SK-N-SH (cell line): ENCODE data around the gene CCL15. TPM values are rescaled to one million over a fixed set of nuclear protein-coding genes. Genes with fewer than 3 reads are reported as not detected.
"Not testable (repeated sequence)": the region's sequence is repeated elsewhere in the genome, so short reads cannot be mapped to it uniquely, and the experiment has no call there.

Source experiments
- CTCF ChIA-PET: fragments of 300-600, 350-600 bp; formaldehyde crosslinking; extraction: SDS; loops from one replicate; lab custom pipeline; 2021; lab: Yijun Ruan, JAX
- POLR2A ChIA-PET: fragments of 350-600 bp; sonication (Branson Sonifier 250); formaldehyde crosslinking; extraction: SDS; loops from one replicate; lab custom pipeline; 2020; ENCODE audit warnings: antibody characterized with exemption, inconsistent platforms; lab: Yijun Ruan, JAX
- DNase-seq: peaks from one replicate; pipeline ENCODE4 v3.0.0; 2012
- H2AFZ ChIP-seq: fragments of 200-600 bp; sonication (generic); 2 replicates; pipeline ENCODE4 v1.8.1; 2016; ENCODE audit warnings: antibody characterized with exemption, mild to moderate bottlenecking, low read depth
- H3F3A ChIP-seq: fragments of 200-600 bp; sonication (generic); replicated peaks from 2 replicates; pipeline ENCODE3; 2016; ENCODE audit warnings: antibody characterized with exemption, mild to moderate bottlenecking; ENCODE audit not compliant: insufficient read depth
- H3K27ac ChIP-seq, 2 experiments: fragments of 200-500 bp in 1 of 2; fragments of 200-600 bp in 1 of 2; sonication (Bioruptor generic) in 1 of 2; sonication (generic), shearing (Covaris generic) in 1 of 2; 2 replicates each; pipeline versions ENCODE4 v1.5.1 to v1.6.1; 2014 to 2016; ENCODE audit warnings: low read depth in 2 of 2, inconsistent platforms in 1 of 2, low read length in 1 of 2, mild to moderate bottlenecking in 1 of 2, mixed read lengths in 1 of 2
- H3K27me3 ChIP-seq: fragments of 200-600 bp; sonication (generic), shearing (Covaris generic); 2 replicates; pipeline ENCODE4 v1.6.1; 2016; ENCODE audit warnings: mixed run types; ENCODE audit not compliant: insufficient read depth
- H3K36me3 ChIP-seq, 2 experiments: fragments of 200-500 bp in 1 of 2; fragments of 200-600 bp in 1 of 2; sonication (Bioruptor generic) in 1 of 2; sonication (generic) in 1 of 2; replicated peaks in 1 of 2; 2 replicates each; pipeline versions ENCODE3 to v1.5.1; 2014 to 2016; ENCODE audit warnings: low read length in 1 of 2, mild to moderate bottlenecking in 1 of 2; ENCODE audit not compliant: insufficient read depth in 2 of 2, control insufficient read depth in 1 of 2
- H3K4me1 ChIP-seq, 2 experiments: fragments of 200-500 bp in 1 of 2; fragments of 200-600 bp in 1 of 2; sonication (Bioruptor generic) in 1 of 2; sonication (generic), shearing (Covaris generic) in 1 of 2; 2 replicates each; pipeline versions ENCODE4 v1.5.1 to v1.6.1; 2014 to 2016; ENCODE audit warnings: low read depth in 1 of 2, low read length in 1 of 2, mixed run types in 1 of 2; ENCODE audit not compliant: insufficient read depth in 2 of 2, control insufficient read depth in 1 of 2
- H3K4me2 ChIP-seq: fragments of 200-600 bp; sonication (generic), shearing (Covaris generic); 2 replicates; pipeline ENCODE4 v1.6.1; 2017; ENCODE audit warnings: mixed run types
- H3K4me3 ChIP-seq, 2 experiments: fragments of 200-500 bp in 1 of 2; fragments of 200-600 bp in 1 of 2; sonication (Bioruptor generic) in 1 of 2; sonication (generic), shearing (Covaris generic) in 1 of 2; 2 replicates each; pipeline versions ENCODE4 v1.5.1 to v1.8.1; 2014 to 2016; ENCODE audit warnings: low read depth in 2 of 2, inconsistent platforms in 1 of 2, low read length in 1 of 2, mild to moderate bottlenecking in 1 of 2, mixed read lengths in 1 of 2, moderate library complexity in 1 of 2
- H3K79me2 ChIP-seq: fragments of 200-600 bp; sonication (generic); 2 replicates; pipeline ENCODE4 v1.8.1; 2017; ENCODE audit warnings: mild to moderate bottlenecking; ENCODE audit not compliant: insufficient read depth
- H3K9ac ChIP-seq: fragments of 200-600 bp; sonication (generic); 2 replicates; pipeline ENCODE4 v1.6.1; 2017; ENCODE audit warnings: mixed run types
- H3K9me2 ChIP-seq: fragments of 200-600 bp; sonication (generic); 2 replicates; pipeline ENCODE4 v1.6.1; 2017; ENCODE audit warnings: mixed run types
- H3K9me3 ChIP-seq: fragments of 200-600 bp; sonication (generic); 2 replicates; pipeline ENCODE4 v1.6.1; 2017; ENCODE audit warnings: mixed run types, mild to moderate bottlenecking, moderate library complexity
- H4K20me1 ChIP-seq: fragments of 200-600 bp; sonication (generic); 2 replicates; pipeline ENCODE4 v1.6.1; 2017; ENCODE audit warnings: mild to moderate bottlenecking, mixed run types; ENCODE audit not compliant: insufficient read depth
- EP300 ChIP-seq, 2 experiments: IDR thresholded peaks; 2 replicates each; pipeline versions ENCODE4 v1.4.0 to v1.6.1; 2012; ENCODE audit warnings: borderline replicate concordance in 1 of 2, low read depth in 1 of 2, low read length in 1 of 2
- FOXJ3 ChIP-seq: sonication (generic); formaldehyde crosslinking; IDR thresholded peaks from 2 replicates; pipeline ENCODE4 v1.5.1; 2020; ENCODE audit warnings: mild to moderate bottlenecking, missing genetic modification reagents
- GABPA ChIP-seq: IDR thresholded peaks from 2 replicates; pipeline ENCODE4 v1.4.0; 2012; ENCODE audit warnings: low read depth, mild to moderate bottlenecking
- JUND ChIP-seq: IDR thresholded peaks from 2 replicates; pipeline ENCODE4 v1.4.0; 2012
- MEF2A ChIP-seq: IDR thresholded peaks from 2 replicates; pipeline ENCODE4 v1.4.0; 2012; ENCODE audit warnings: low read depth, borderline replicate concordance
- NRF1 ChIP-seq: IDR thresholded peaks from 2 replicates; pipeline ENCODE4 v1.6.1; 2012; ENCODE audit warnings: low read depth, mild to moderate bottlenecking, low read length
- RFX5 ChIP-seq: IDR thresholded peaks from 2 replicates; pipeline ENCODE4 v1.6.1; 2012; ENCODE audit warnings: mild to moderate bottlenecking, improper control_type of control experiment, low read length
- RXRA ChIP-seq: IDR thresholded peaks from 2 replicates; pipeline ENCODE4 v1.4.0; 2012; ENCODE audit warnings: low read depth, mild to moderate bottlenecking, borderline replicate concordance
- SMC3 ChIP-seq: IDR thresholded peaks from 2 replicates; pipeline ENCODE4 v1.6.1; 2012; ENCODE audit warnings: low read depth, low read length, improper control_type of control experiment
- WGBS: methylation state at CpG from one replicate; pipeline ENCODE4 v1.1.6; 2017; ENCODE audit warnings: low lambda C conversion rate; 5-methylcytosine and 5-hydroxymethylcytosine counted together
- polyA plus RNA-seq, 3 experiments: library from polyadenylated mRNA; depleted of rRNA; stranded (reverse); fragments of >200 nt; gene quantifications; 2 replicates each; pipeline ENCODE4 v1.2.3, GENCODE V29; 2012
- TF ChIP-seq, protein P1 (sequence below): IDR thresholded peaks from 2 replicates; pipeline ENCODE4 v1.4.0; 2012; ENCODE audit warnings: low read depth, borderline replicate concordance
- TF ChIP-seq, protein P2 (sequence below): IDR thresholded peaks from 2 replicates; pipeline ENCODE4 v1.4.0; 2012; ENCODE audit warnings: low read depth
- TF ChIP-seq, protein P3 (sequence below): fragments of 150-350 bp; IDR thresholded peaks from 2 replicates; pipeline ENCODE4 v1.6.1; 2016; ENCODE audit warnings: mild to moderate bottlenecking, low read depth, low read length

CCL15 gene
- polyA plus RNA-seq, 1 of the 3 experiments (the other 2 are of a cell fraction), result not detected

DNA sequence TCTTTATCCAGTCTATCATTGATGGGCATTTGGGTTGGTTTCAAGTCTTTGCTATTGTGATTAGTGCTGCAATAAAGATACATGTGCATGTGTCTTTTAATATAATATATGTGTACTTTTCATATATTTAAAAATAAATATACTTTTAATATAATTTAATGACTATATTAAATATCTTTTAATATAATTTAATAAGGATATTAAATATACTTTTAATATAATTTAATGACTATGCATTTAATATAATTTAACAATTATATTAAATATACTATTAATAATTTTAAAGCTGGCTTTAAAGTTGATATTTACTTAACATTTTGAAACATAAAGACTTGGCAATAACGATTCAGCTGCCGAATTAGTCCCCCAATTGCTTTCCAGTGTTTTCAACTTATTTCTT is 15.2 kb upstream of the CCL15 start:
- Histone ChIP-seq H3K9ac (no peak overlapping the region), H3K4me2 (no peak overlapping the region), H3K36me3 (no peaks in the 10 kb centered on the region), H3K4me3 (no peak overlapping the region), H3K4me1 (no peaks in the 10 kb centered on the region), H3K9me2 (no peaks in the 10 kb centered on the region), H4K20me1 (no peaks in the 10 kb centered on the region), H3F3A (no peaks in the 10 kb centered on the region), H3K27me3 (no peaks in the 10 kb centered on the region; the same call in 1 of the 2 replicates), H3K9me3 (no peaks in the 10 kb centered on the region), H2AFZ (no peak overlapping the region), H3K79me2 (no peaks in the 10 kb centered on the region), H3K27ac (no peak overlapping the region)
- TF ChIP-seq EP300 (IDR thresholded peaks at IDR 0.05; ENCODE audit: borderline replicate concordance in 1 of 2, low read depth in 1 of 2, low read length in 1 of 2) (no peak), JUND (no peak), MEF2A (no peak), RFX5 (no peak), GABPA (no peak), NRF1 (no peak), RXRA (no peak), FOXJ3 (no peak), SMC3 (no peak)
- TF ChIP-seq, protein P1, sequence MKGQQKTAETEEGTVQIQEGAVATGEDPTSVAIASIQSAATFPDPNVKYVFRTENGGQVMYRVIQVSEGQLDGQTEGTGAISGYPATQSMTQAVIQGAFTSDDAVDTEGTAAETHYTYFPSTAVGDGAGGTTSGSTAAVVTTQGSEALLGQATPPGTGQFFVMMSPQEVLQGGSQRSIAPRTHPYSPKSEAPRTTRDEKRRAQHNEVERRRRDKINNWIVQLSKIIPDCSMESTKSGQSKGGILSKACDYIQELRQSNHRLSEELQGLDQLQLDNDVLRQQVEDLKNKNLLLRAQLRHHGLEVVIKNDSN, result no peak
- TF ChIP-seq, protein P2, sequence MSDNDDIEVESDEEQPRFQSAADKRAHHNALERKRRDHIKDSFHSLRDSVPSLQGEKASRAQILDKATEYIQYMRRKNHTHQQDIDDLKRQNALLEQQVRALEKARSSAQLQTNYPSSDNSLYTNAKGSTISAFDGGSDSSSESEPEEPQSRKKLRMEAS, result no peak
- TF ChIP-seq, protein P3, sequence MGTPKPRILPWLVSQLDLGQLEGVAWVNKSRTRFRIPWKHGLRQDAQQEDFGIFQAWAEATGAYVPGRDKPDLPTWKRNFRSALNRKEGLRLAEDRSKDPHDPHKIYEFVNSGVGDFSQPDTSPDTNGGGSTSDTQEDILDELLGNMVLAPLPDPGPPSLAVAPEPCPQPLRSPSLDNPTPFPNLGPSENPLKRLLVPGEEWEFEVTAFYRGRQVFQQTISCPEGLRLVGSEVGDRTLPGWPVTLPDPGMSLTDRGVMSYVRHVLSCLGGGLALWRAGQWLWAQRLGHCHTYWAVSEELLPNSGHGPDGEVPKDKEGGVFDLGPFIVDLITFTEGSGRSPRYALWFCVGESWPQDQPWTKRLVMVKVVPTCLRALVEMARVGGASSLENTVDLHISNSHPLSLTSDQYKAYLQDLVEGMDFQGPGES, result no peak
- WGBS, result 12% methylated on average over 2 of the region's 2 CpGs
- DNase-seq, result no peak
- ChIA-PET CTCF (no interaction called here), POLR2A (no interaction called here)

DNA sequence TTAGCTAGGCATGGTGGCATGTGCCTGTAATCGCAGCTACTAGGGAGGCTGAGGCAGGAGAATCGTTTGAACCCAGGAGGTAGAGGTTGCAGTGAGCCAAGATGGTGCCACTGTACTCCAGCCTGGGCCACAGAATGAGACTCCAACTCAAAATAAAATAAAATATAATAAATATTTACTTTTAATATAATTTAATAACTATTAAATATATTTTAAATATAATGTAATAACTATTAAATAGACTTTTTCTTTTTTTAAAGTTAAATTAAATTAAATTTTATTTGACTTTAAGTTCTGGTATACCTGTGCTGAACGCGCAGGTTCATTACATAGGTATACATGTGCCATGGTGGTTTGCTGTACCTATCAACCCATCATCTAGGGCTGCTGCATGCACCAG is 14.5 kb upstream of the CCL15 start:
- POLR2A ChIA-PET, H3K36me3 ChIP-seq, H3K79me2 ChIP-seq, H3K27me3 ChIP-seq, H3K27ac ChIP-seq, H3F3A ChIP-seq, H2AFZ ChIP-seq, H3K4me1 ChIP-seq, H3K4me3 ChIP-seq, H3K4me2 ChIP-seq, H3K9me2 ChIP-seq, H3K9me3 ChIP-seq, CTCF ChIA-PET, H3K9ac ChIP-seq, H4K20me1 ChIP-seq, DNase-seq: not testable (repeated sequence)
- 52% methylated on average over 4 of the region's 4 CpGs for WGBS
